Measurements from ENCODE around the gene ANKS1A. TPM values are rescaled to one million over a fixed set of nuclear protein-coding genes. Genes with fewer than 3 reads are reported as not detected.

The ANKS1A gene
- total RNA-seq, 1 experiment from 2014 or later = 24.0 TPM

- H3K4me3 Mint-ChIP-seq (ENCODE audit: unreplicated experiment) = no peak overlapping the region
- peaks cover 5% of the 10 kb centered on the region for H3K36me3 Mint-ChIP-seq (ENCODE audit: insufficient read depth, unreplicated experiment)
- no peaks in the 10 kb centered on the region for H3K9me3 ChIP-seq
- H3K4me1 ChIP-seq = peaks cover 11% of the 10 kb centered on the region
- intact Hi-C loops (cut with micrococcal nuclease; ENCODE audit: unreplicated experiment) = no loop called here
- H3K4me1 Mint-ChIP-seq (ENCODE audit: low read depth, unreplicated experiment) = peaks cover 21% of the 10 kb centered on the region
- no peaks in the 10 kb centered on the region for H3K27me3 ChIP-seq (replicated peaks; ENCODE audit: control insufficient read depth, insufficient read depth, low read length)
- no peaks in the 10 kb centered on the region for H3K27me3 Mint-ChIP-seq (ENCODE audit: insufficient read depth, unreplicated experiment)
- no peaks in the 10 kb centered on the region for H3K9me3 Mint-ChIP-seq (ENCODE audit: unreplicated experiment)
- H3K4me3 ChIP-seq (ENCODE audit: low read depth, low read length) = no peak overlapping the region
- ChIA-PET POLR2A (no interaction called here), CTCF (no interaction called here)
- BruUV-seq (replicated peaks) = no TSS peak
- H3K36me3 ChIP-seq (ENCODE audit: control insufficient read depth, insufficient read depth, low read length) = peaks cover 2% of the 10 kb centered on the region; the same call in 1 of the 2 replicates
- no peak for DNase-seq
- H3K27ac Mint-ChIP-seq (ENCODE audit: unreplicated experiment) = no peak overlapping the region
- TF ChIP-seq CTCF (IDR thresholded peaks at IDR 0.05; ENCODE audit: insufficient read depth in 1 of 2, low read depth in 1 of 2, low read length in 1 of 2, severe bottlenecking in 1 of 2, unreplicated experiment in 1 of 2) = no peak
These were observed 144.6 kb downstream of the ANKS1A start for GRCh38 chr6:35033683-35034082.

- Mint-ChIP-seq H3K9me3 (ENCODE audit: unreplicated experiment) (no peaks in the 10 kb centered on the region), H3K4me3 (ENCODE audit: unreplicated experiment) (no peak overlapping the region), H3K27ac (ENCODE audit: unreplicated experiment) (no peak overlapping the region), H3K4me1 (ENCODE audit: low read depth, unreplicated experiment) (peaks cover 21% of the 10 kb centered on the region), H3K36me3 (ENCODE audit: insufficient read depth, unreplicated experiment) (peaks cover 5% of the 10 kb centered on the region), H3K27me3 (ENCODE audit: insufficient read depth, unreplicated experiment) (no peaks in the 10 kb centered on the region)
- Histone ChIP-seq H3K9me3 (no peaks in the 10 kb centered on the region), H3K27me3 (replicated peaks; ENCODE audit: control insufficient read depth, insufficient read depth, low read length) (no peaks in the 10 kb centered on the region), H3K4me3 (ENCODE audit: low read depth, low read length) (no peak overlapping the region), H3K36me3 (ENCODE audit: control insufficient read depth, insufficient read depth, low read length) (peaks cover 2% of the 10 kb centered on the region; the same call in 1 of the 2 replicates), H3K4me1 (peaks cover 11% of the 10 kb centered on the region)
- ChIA-PET POLR2A (no interaction called here), CTCF (no interaction called here)
- DNase-seq = no peak
- BruUV-seq (replicated peaks) = no TSS peak
- intact Hi-C loops (cut with micrococcal nuclease; ENCODE audit: unreplicated experiment) = no loop called here
- no peak for TF ChIP-seq CTCF (IDR thresholded peaks at IDR 0.05; ENCODE audit: insufficient read depth in 1 of 2, low read depth in 1 of 2, low read length in 1 of 2, severe bottlenecking in 1 of 2, unreplicated experiment in 1 of 2)
These were observed 145.5 kb downstream of the ANKS1A start for GRCh38 chr6:35034411-35035191.

- no peak overlapping the region for H3K4me3 Mint-ChIP-seq (ENCODE audit: unreplicated experiment)
- H3K4me1 ChIP-seq = peaks cover 11% of the 10 kb centered on the region
- H3K4me3 ChIP-seq (ENCODE audit: low read depth, low read length) = no peak overlapping the region
- H3K36me3 ChIP-seq (ENCODE audit: control insufficient read depth, insufficient read depth, low read length) = peaks cover 2% of the 10 kb centered on the region; the same call in 1 of the 2 replicates
- no peak for TF ChIP-seq CTCF (IDR thresholded peaks at IDR 0.05; ENCODE audit: insufficient read depth in 1 of 2, low read depth in 1 of 2, low read length in 1 of 2, severe bottlenecking in 1 of 2, unreplicated experiment in 1 of 2)
- H3K36me3 Mint-ChIP-seq (ENCODE audit: insufficient read depth, unreplicated experiment) = peaks cover 6% of the 10 kb centered on the region
- no peaks in the 10 kb centered on the region for H3K27me3 Mint-ChIP-seq (ENCODE audit: insufficient read depth, unreplicated experiment)
- peaks cover 21% of the 10 kb centered on the region for H3K4me1 Mint-ChIP-seq (ENCODE audit: low read depth, unreplicated experiment)
- no TSS peak for BruUV-seq (replicated peaks)
- no peak overlapping the region for H3K27ac Mint-ChIP-seq (ENCODE audit: unreplicated experiment)
- H3K27me3 ChIP-seq (replicated peaks; ENCODE audit: control insufficient read depth, insufficient read depth, low read length) = no peaks in the 10 kb centered on the region
- intact Hi-C loops (cut with micrococcal nuclease; ENCODE audit: unreplicated experiment) = no loop called here
- ChIA-PET POLR2A (no interaction called here), CTCF (no interaction called here)
- H3K9me3 ChIP-seq = no peaks in the 10 kb centered on the region
- no peaks in the 10 kb centered on the region for H3K9me3 Mint-ChIP-seq (ENCODE audit: unreplicated experiment)
- DNase-seq = no peak
These were observed 146.5 kb downstream of the ANKS1A start for GRCh38 chr6:35035481-35036030.
